Sigmoid colon (tissue), 4 donors: ENCODE results near the gene TKTL1.

Experiments used
- CTCF ChIP-seq, 4 experiments: fragments of 450-650 bp in 3 of 4; fragments of 200-600 bp in 1 of 4; IDR thresholded peaks; one replicate each; pipeline ENCODE4 v1.5.1; 2016 to 2019; ENCODE audit warnings: antibody characterized with exemption in 4 of 4, mild to moderate bottlenecking in 3 of 4, moderate library complexity in 2 of 4
- EP300 ChIP-seq, 4 donors: sonication (generic); formaldehyde crosslinking; IDR thresholded peaks; one replicate each; pipeline ENCODE4 v1.6.1; 2017; ENCODE audit warnings: antibody characterized with exemption in 4 of 4
- POLR2A ChIP-seq, 2 donors: fragments of 450-650 bp; IDR thresholded peaks; one replicate each; pipeline ENCODE4 v1.6.1; 2016; ENCODE audit warnings: antibody characterized with exemption in 2 of 2, mild to moderate bottlenecking in 2 of 2, moderate library complexity in 2 of 2

- TF ChIP-seq CTCF (IDR thresholded peaks at IDR 0.05): no peak
- peak in 1 of 4 donors; percentile 29 for TF ChIP-seq EP300 (IDR thresholded peaks at IDR 0.05)
- TF ChIP-seq POLR2A (IDR thresholded peaks at IDR 0.05): peak; percentile 55 to 69
Measured at GRCh38 chrX:154378059-154378798, 82.6 kb downstream of the TKTL1 start.
